Activated T-helper 1 cell treated with anti-CD3 and anti-CD28 coated beads, Interleukin-12 subunit alpha, Interleukin-12 subunit beta, Interleukin-2, Interleukin-4 antibody, amounts not matched to agents 30 ng/mL and 10 ng/mL and 1 ng/mL, durations not matched to agents 14 hours and 24 hours and 36 hours (primary cell): ENCODE results near the gene SSR2. TPM values are rescaled to one million over a fixed set of nuclear protein-coding genes. Genes with fewer than 3 reads are reported as not detected.

ENCODE experiments used
- DNase-seq: peaks from one replicate; pipeline ENCODE4 v3.0.0; 2021; ENCODE audit warnings: low spot score
- H3K27ac Mint-ChIP-seq: one replicate; pipeline ENCODE4 v1.8.0; 2021; ENCODE audit warnings: mild to moderate bottlenecking, mixed read lengths
- H3K27me3 Mint-ChIP-seq: one replicate; pipeline ENCODE4 v1.8.0; 2022; ENCODE audit warnings: mild to moderate bottlenecking, moderate library complexity, mixed read lengths; ENCODE audit not compliant: insufficient read depth
- H3K36me3 Mint-ChIP-seq: one replicate; pipeline ENCODE4 v1.8.0; 2021; ENCODE audit warnings: low read depth, mixed read lengths
- H3K4me1 Mint-ChIP-seq: one replicate; pipeline ENCODE4 v1.8.0; 2021; ENCODE audit warnings: low read depth, mixed read lengths
- H3K4me3 Mint-ChIP-seq: one replicate; pipeline ENCODE4 v1.8.0; 2021; ENCODE audit warnings: mild to moderate bottlenecking, moderate library complexity, mixed read lengths
- H3K9me3 Mint-ChIP-seq: one replicate; pipeline ENCODE4 v1.8.0; 2021; ENCODE audit warnings: mixed read lengths
- intact Hi-C: fragments of 100-400 bp; cut with micrococcal nuclease; formaldehyde crosslinking; loops from one replicate; pipeline ENCODE4 v1.15.1; 2024
- total RNA-seq: library from RNA; stranded (reverse); gene quantifications from 2 replicates; pipeline ENCODE4 v1.2.3, GENCODE V29; 2022

Gene SSR2
- total RNA-seq, 1 donor from 2014 or later = 195 TPM

- Mint-ChIP-seq H3K4me3 (peak overlapping the region; percentile 92), H3K9me3 (no peaks in the 10 kb centered on the region), H3K27me3 (no peaks in the 10 kb centered on the region), H3K4me1 (peaks cover 80% of the 10 kb centered on the region), H3K36me3 (peaks cover 51% of the 10 kb centered on the region), H3K27ac (peak overlapping the region; percentile 95)
- DNase-seq = no peak
- intact Hi-C loops = loop anchor here (5.0 to 10.0 kb wide), 2 partner anchors 250 to 652 kb away; partner anchors contain the start of gene RUSC1
Observed at GRCh38 chr1:155974208-155975115, 46.3 kb downstream of the SSR2 start.

GRCh38 chr1:155973723-155974122 is 47.0 kb downstream of the SSR2 start:
- DNase-seq = no peak
- Mint-ChIP-seq H3K27ac (peak overlapping the region; percentile 69), H3K4me3 (peak overlapping the region; percentile 19), H3K9me3 (no peaks in the 10 kb centered on the region), H3K27me3 (no peaks in the 10 kb centered on the region), H3K4me1 (peaks cover 86% of the 10 kb centered on the region), H3K36me3 (peaks cover 56% of the 10 kb centered on the region)
- intact Hi-C loops = loop anchor here (10.0 kb wide), 1 partner anchor 251 kb away; no protein-coding TSS in a partner anchor

- intact Hi-C loops = loop anchor here (10.0 kb wide), 1 partner anchor 253 kb away; no protein-coding TSS in a partner anchor
- Mint-ChIP-seq H3K4me3 (peak overlapping the region; percentile 62), H3K27me3 (no peaks in the 10 kb centered on the region)
Observed at GRCh38 chr1:155971910-155972809, 48.6 kb downstream of the SSR2 start.

GRCh38 chr1:155970531-155971167 is 50.1 kb downstream of the SSR2 start:
- peak overlapping the region; percentile 82 for H3K27ac Mint-ChIP-seq
- intact Hi-C loops = loop anchor here (10.0 kb wide), 1 partner anchor 254 kb away; no protein-coding TSS in a partner anchor

More at GRCh38 chr1:155971910-155972809, 48.6 kb downstream of the SSR2 start:
- Mint-ChIP-seq H3K4me1 (peaks cover 97% of the 10 kb centered on the region), H3K36me3 (peaks cover 63% of the 10 kb centered on the region), H3K27ac (peak overlapping the region; percentile 49), H3K9me3 (no peaks in the 10 kb centered on the region)
- no peak for DNase-seq

GRCh38 chr1:155969377-155969791 is 51.4 kb downstream of the SSR2 start:
- H3K4me3 Mint-ChIP-seq = no peak overlapping the region
- H3K27ac Mint-ChIP-seq = peak overlapping the region; percentile 82
- no peaks in the 10 kb centered on the region for H3K27me3 Mint-ChIP-seq
- H3K9me3 Mint-ChIP-seq = no peaks in the 10 kb centered on the region
- intact Hi-C loops = no loop called here
- no peak for DNase-seq
- H3K36me3 Mint-ChIP-seq = peaks cover 57% of the 10 kb centered on the region
- peaks cover 82% of the 10 kb centered on the region for H3K4me1 Mint-ChIP-seq

More at GRCh38 chr1:155970531-155971167, 50.1 kb downstream of the SSR2 start:
- Mint-ChIP-seq H3K4me3 (peak overlapping the region; percentile 78), H3K9me3 (no peaks in the 10 kb centered on the region), H3K4me1 (peaks cover 95% of the 10 kb centered on the region), H3K27me3 (no peaks in the 10 kb centered on the region), H3K36me3 (peaks cover 60% of the 10 kb centered on the region)
- DNase-seq = no peak

GRCh38 chr1:155968670-155969069 is 52.1 kb downstream of the SSR2 start:
- H3K9me3 Mint-ChIP-seq = no peaks in the 10 kb centered on the region
- peak overlapping the region; percentile 83 for H3K27ac Mint-ChIP-seq
- H3K36me3 Mint-ChIP-seq = peaks cover 57% of the 10 kb centered on the region
- peaks cover 77% of the 10 kb centered on the region for H3K4me1 Mint-ChIP-seq
- intact Hi-C loops = loop anchor here (1.0 kb wide), 1 partner anchor 8 kb away; no protein-coding TSS in a partner anchor
- H3K4me3 Mint-ChIP-seq = peak overlapping the region; percentile 45
- DNase-seq = no peak
- H3K27me3 Mint-ChIP-seq = no peaks in the 10 kb centered on the region

- no peaks in the 10 kb centered on the region for H3K9me3 Mint-ChIP-seq
- H3K36me3 Mint-ChIP-seq = peaks cover 57% of the 10 kb centered on the region
- peaks cover 71% of the 10 kb centered on the region for H3K4me1 Mint-ChIP-seq
- intact Hi-C loops = loop anchor here (1.0 kb wide), 1 partner anchor 8 kb away; no protein-coding TSS in a partner anchor
- peak overlapping the region; percentile 83 for H3K27ac Mint-ChIP-seq
- DNase-seq = no peak
- no peaks in the 10 kb centered on the region for H3K27me3 Mint-ChIP-seq
- peak overlapping the region; percentile 77 for H3K4me3 Mint-ChIP-seq
Observed at GRCh38 chr1:155968051-155968400, 52.7 kb downstream of the SSR2 start.

- Mint-ChIP-seq H3K27ac (peak overlapping the region; percentile 83), H3K4me3 (peak overlapping the region; percentile 77), H3K4me1 (peaks cover 66% of the 10 kb centered on the region), H3K27me3 (no peaks in the 10 kb centered on the region), H3K36me3 (peaks cover 59% of the 10 kb centered on the region), H3K9me3 (no peaks in the 10 kb centered on the region)
- DNase-seq = no peak
- intact Hi-C loops = loop anchor here (1.0 kb wide), 1 partner anchor 9 kb away; no protein-coding TSS in a partner anchor
Observed at GRCh38 chr1:155967341-155968050, 53.3 kb downstream of the SSR2 start.

- H3K27ac Mint-ChIP-seq = peak overlapping the region; percentile 86
Observed at GRCh38 chr1:155966750-155967149, 54.0 kb downstream of the SSR2 start.

GRCh38 chr1:155966135-155966534 is 54.6 kb downstream of the SSR2 start:
- Mint-ChIP-seq H3K36me3 (peaks cover 65% of the 10 kb centered on the region), H3K27me3 (no peaks in the 10 kb centered on the region), H3K9me3 (no peaks in the 10 kb centered on the region), H3K4me3 (no peak overlapping the region), H3K4me1 (peaks cover 61% of the 10 kb centered on the region), H3K27ac (peak overlapping the region; percentile 86)
- DNase-seq = no peak
- intact Hi-C loops = no loop called here

More at GRCh38 chr1:155966750-155967149, 54.0 kb downstream of the SSR2 start:
- peak overlapping the region; percentile 49 for H3K4me3 Mint-ChIP-seq
- peaks cover 64% of the 10 kb centered on the region for H3K4me1 Mint-ChIP-seq
- intact Hi-C loops = no loop called here
- peaks cover 62% of the 10 kb centered on the region for H3K36me3 Mint-ChIP-seq
- no peaks in the 10 kb centered on the region for H3K9me3 Mint-ChIP-seq
- no peak for DNase-seq
- no peaks in the 10 kb centered on the region for H3K27me3 Mint-ChIP-seq

- H3K36me3 Mint-ChIP-seq = peaks cover 66% of the 10 kb centered on the region
- intact Hi-C loops = no loop called here
- H3K4me3 Mint-ChIP-seq = no peak overlapping the region
Observed at GRCh38 chr1:155964193-155964592, 56.6 kb downstream of the SSR2 start.

More at GRCh38 chr1:155964193-155964592, 56.6 kb downstream of the SSR2 start:
- peaks cover 41% of the 10 kb centered on the region for H3K4me1 Mint-ChIP-seq
- H3K27me3 Mint-ChIP-seq = no peaks in the 10 kb centered on the region
- no peaks in the 10 kb centered on the region for H3K9me3 Mint-ChIP-seq
- no peak for DNase-seq
- H3K27ac Mint-ChIP-seq = peak overlapping the region; percentile 32
